DMS114 treated with DMSO at 0.1 percent for 48 hours (cell line): ENCODE data around the gene ABTB2.

ENCODE experiments used
- DNase-seq: peaks from one replicate; lab custom pipeline; 2025; ENCODE audit not compliant: unreplicated experiment; lab: John Stamatoyannopoulos, UW

Gene ABTB2

GRCh38 chr11:34317036-34317360, 40.8 kb downstream of the ABTB2 start:
- no peak for DNase-seq

DNA sequence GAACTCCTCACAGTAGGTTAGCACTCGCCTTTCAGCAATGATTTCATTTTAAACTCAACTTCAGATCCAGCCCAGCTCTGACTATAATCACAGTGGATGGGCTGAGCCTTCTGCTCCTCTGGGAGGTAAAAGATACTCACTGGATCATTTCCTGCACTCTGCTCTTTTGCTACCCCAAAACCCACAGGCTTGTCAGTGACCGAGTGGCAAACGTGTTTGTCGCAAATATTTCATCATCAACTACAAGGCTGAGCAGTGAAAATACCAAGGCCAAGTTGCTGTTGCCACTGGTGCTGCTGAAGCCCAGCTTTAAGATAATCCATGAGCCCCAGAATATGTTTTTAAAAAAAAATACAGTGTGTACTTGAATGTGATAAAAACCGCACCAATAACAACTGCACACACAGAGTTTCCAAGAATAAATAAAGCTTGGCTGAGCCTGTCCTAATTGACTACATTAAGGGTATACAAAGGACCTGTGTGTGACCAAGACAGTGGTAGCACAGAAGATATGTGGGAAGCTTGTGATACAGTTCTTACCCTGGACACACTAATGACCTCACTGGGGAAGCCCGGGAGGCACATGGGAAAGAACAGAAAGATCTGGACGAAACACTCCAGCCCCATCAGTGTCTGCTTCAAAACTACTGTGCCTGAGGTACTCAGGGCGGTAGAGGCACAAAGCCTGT, 41.3 kb downstream of the ABTB2 start:
- no peak for DNase-seq

- DNase-seq, result no peak
Measured at GRCh38 chr11:34315394-34315793, 42.4 kb downstream of the ABTB2 start.

GRCh38 chr11:34314936-34315335, 42.9 kb downstream of the ABTB2 start:
- no peak for DNase-seq

DNA sequence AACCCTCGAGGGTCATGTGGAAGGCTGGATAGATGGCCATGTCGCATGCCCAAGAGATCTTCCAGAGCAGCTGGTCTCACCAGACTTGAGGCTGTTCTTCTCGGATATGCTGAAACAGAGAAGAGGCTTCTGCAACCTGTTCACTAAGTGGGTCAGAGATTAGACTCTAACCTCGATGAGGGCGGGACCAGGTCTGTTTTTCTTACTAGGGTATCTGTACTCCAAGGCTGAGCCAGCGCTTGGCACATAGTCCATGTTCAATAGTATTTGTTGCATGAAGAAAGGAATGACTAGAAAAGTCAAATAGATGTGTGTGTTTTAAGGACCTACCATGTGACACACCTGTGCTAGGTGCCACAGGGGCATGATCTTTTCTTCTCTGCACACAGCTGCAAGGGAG, 43.6 kb downstream of the ABTB2 start:
- DNase-seq, result no peak

DNA sequence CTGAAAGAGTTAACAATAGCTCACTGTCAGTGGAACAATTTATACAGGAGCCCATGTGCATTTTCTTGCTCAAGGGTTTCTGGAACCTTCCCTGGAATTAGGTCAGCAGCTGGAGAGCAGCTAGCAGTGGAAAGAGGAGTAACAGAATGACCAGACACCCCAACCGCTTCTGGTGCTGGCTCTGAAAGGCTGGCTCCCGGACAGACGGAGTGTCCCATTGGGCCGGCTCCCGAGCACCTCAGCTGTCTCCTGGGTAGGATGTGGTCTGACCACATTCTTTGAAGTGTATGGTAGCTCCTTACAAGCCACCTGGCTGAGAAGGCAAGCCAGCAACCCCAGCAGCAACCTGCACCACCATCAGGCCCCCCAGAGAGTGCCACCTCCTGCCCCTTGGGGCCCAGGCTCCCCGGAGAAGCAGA, 44.7 kb downstream of the ABTB2 start:
- no peak for DNase-seq

- DNase-seq, result no peak
Measured at GRCh38 chr11:34311126-34311525, 46.7 kb downstream of the ABTB2 start.

DNA sequence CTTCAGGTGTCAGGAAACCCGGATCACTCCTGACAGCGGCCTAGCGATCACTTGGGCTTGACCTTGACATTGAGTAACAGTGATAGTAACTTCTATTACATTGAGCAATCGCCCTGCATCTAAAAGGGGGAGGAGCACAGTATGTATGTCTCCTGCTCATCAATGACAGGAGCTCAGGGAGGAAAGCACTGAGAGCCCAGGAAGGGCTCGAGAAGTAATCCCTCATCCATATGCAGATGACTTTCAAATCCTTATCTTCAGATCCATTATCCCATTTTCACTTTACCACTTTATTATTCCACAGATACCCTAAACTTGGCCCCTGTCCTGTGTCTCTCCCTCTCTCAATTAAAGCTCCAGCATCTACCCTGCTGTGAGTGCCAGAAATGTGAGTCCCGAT, 47.8 kb downstream of the ABTB2 start:
- DNase-seq, result no peak

DNA sequence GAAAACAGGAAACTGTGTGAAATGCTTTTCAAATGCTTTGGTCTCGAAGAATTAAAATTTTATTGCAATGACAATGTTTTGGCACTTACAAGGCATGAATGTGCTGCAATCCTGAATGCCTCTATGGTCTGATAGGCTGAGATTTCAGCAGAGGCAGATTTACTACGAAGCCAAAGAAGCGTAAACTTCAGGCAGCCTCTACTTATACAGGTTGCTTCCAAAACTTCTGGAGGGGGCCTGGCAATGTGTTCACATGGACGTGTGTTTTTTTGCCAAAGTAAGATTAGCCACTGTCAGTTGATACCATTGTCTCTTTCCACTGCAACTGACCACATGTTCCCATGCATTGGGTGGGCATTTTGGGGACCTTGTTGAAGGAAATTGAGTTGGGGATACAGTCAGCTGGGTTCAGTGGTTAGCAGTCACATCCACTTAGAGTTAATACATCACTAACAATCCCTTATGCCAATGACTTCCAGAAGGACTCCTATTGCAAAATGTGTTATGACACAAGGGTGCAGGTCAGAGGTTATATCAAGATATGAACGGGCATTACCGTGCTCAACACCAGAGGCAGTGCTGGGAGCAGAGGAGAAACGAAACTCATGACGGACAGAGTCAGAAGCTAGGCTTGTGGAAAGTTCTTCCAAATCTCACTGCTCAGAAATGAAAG, 48.8 kb downstream of the ABTB2 start:
- no peak for DNase-seq

DNA sequence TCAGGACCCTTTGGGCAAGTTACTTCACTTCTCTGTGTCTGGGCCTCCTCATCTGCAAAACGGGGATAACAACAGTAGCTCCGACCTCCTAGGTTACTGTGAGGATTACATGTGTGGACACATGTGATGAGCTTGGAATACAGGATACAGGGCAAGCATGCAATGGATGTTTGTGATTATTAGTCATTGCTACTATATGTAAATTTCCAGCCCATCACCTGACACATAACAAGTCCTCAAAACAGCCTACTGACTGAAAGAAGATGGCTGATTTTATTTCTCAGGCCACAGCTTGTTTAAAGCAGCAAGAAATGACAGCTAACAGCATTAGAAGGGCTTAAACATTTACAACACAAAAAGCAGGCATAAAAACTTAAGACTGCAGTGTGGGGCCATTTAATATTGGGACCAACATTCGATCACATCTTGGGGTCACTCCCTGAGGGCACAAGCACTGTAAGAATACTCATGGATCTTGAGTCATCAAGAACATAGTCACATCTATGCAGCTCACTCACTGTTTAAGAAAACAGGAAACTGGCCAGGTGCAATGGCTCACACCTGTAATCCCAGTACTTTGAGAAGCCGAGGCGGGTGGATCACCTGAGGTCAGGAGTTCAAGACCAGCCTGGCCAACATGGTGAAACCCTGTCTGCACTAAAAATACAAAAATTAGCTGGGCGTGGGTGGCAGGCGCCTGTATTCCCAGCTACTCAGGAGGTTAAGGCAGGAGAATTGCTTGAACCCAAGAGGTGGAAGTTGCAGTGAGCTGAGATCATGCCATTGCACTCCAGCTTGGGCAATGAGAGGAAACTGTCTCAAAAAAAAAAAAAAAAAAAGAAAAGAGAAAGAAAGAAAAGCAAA, 49.5 kb downstream of the ABTB2 start:
- DNase-seq, result no peak

GRCh38 chr11:34305780-34306179, 52.0 kb downstream of the ABTB2 start:
- no peak for DNase-seq

- no peak for DNase-seq
Measured at GRCh38 chr11:34305193-34305592, 52.6 kb downstream of the ABTB2 start.

DNA sequence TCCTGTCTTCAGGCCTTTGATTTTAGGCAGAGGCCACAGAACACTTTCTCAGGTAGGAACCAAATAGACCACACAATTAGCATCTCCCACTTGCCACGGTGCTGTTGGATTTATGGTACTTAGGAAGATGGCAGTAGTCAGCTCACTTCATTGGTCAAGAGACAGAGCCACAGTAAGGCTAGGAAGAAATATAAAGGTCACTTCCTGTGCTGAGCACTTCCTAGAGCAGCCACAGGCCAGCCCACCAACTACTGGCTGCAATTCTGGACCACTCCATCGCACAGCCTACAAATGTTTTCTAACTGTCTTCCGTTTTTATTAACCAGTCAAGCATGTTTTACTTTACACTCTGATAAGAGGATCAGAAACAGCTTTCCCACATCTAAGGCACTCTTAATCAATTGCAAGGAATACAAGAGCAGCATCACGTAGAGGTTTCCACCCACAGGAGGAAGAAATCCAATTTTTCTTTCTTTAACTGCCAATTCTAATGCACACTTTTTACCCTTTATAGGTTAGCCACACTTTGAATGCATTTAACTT, 54.7 kb downstream of the ABTB2 start:
- no peak for DNase-seq

DNA sequence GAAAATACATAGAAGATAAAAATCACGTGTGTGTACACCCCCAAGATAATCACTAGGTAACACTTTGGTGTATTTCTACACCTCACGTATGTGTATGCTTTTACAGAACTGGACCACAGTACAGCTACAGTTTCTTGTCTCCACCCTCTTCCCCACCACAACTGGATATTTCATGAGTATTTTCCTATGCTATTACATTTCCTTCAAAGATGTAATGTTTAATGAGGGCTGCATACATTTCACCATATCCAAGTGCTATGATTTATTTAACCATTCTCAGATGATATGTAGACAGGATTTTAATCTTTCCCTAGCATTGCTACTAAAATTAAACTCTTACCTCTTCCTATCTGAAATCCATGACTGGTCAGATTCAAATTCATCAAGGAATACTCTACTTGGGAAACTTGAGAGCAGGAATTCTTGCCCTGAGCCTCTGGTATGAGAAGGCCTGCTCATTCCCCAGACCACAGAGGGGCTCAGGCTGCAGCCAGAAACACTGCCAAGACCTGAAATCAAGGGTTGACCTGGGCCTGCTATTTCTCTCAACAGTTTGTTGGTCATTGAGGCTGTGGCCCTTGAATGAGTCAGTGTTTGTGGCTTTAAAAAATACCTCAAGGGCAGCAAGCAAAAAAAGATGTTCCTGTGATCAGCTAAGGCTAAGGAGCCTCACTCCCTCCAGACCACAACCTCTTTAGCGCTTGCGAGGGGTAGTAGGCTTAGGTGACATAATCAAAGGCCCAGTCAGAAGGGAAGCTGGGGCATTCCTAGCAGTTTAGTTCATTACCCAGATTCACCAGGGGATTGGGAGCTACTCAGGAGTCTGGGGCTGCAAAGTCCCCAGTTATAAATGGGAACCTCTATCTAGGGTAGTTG, 55.5 kb downstream of the ABTB2 start:
- no peak for DNase-seq

- no peak for DNase-seq
Measured at GRCh38 chr11:34300926-34301295, 56.9 kb downstream of the ABTB2 start.

DNA sequence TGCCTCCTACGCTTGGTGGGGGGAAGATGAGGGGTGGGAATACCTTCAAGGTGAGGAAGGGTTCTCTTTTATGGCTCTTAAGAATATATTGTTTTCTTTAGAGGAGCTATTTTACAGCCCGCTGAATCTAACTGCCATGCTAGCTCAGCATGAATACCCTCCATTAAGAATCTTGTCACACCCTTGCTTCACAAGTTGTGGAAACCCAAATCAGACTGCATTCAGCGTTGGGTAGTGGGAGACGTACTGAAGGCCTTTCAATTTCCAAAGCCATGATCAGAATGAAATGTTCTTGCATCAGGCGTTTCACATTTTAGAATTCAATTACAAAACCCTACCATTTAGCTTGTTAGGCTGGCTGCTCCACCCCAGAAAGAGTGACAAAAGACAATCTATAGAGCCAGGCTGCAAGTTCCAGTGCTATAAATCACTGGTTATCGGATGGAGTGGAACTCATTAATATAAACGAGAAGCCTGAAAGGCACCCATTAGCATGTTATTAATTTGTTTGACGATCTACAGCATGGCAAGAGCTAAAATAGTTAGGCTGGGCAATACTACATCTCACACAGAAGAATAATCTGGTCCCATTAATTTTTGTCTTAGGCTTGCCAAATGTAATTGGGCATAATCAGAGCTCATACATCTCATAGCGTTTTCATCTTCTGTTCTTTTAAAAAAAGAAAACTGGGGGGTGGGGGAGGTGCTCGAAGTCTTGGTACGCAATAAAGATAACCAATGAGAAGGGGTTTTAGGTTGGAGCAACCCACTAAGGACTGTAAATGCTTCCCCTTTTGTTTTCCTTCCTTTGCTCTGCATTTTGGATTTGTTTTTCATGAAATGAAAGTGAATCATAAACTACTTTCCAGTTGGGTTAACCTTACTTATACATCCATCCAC, 57.5 kb downstream of the ABTB2 start:
- no peak for DNase-seq

GRCh38 chr11:34299284-34299972, 58.4 kb downstream of the ABTB2 start:
- no peak for DNase-seq

GRCh38 chr11:34298871-34299270, 58.9 kb downstream of the ABTB2 start:
- no peak for DNase-seq

GRCh38 chr11:34296412-34296811, 61.4 kb downstream of the ABTB2 start:
- DNase-seq, result no peak
